HG03354 (cell line): ENCODE results near the gene IER3.

Experiments
- ATAC-seq: cut with Tn5 transposase; IDR thresholded peaks from one replicate; pipeline ENCODE4 v1.9.1; 2021; ENCODE audit warnings: mild to moderate bottlenecking; ENCODE audit not compliant: unreplicated experiment, poor library complexity, severe bottlenecking

Gene IER3

DNA sequence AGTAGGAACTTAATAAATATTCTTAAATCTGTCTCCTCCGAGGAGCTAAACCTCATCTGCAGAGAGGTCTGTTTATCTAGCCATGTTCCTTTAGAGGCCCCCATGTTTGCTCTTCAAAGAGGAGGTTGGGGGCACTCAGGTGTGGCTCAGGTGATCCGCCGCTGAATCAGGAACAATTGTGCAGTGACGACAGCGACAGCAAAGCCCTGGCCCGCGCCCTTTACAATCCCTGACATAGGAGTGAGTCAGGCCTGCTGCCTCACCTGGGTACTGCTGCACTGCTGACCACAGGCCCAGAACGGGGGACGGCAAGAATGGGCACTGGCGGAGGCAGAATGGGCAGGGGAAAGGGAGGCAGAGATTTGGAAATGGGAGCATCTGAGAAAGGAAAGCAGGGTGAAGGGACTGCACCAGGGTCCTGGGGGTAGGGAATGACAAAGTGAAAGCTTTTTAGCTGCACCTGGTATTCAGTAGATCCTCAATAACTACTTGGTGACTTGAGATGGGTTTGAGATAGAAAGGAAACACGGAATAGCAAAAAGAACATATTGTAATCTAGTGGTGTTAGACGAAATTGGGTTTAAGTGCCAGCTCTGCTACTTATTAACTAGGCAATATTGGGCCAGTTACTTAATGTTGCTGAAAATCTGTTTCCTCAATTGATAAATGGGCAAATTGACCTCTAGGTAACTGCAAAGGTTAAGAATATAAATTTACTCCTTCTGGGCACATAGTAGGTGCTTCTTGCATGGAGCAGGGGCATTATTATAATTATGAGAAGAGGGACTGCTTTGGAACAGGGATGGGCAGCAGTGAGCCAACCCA lies 5.4 kb upstream of the IER3 start:
- ATAC-seq, result no peak

GRCh38 chr6:30748851-30749540 lies 4.6 kb upstream of the IER3 start:
- no peak for ATAC-seq

GRCh38 chr6:30747902-30748769 lies 3.8 kb upstream of the IER3 start:
- ATAC-seq, result no peak

DNA sequence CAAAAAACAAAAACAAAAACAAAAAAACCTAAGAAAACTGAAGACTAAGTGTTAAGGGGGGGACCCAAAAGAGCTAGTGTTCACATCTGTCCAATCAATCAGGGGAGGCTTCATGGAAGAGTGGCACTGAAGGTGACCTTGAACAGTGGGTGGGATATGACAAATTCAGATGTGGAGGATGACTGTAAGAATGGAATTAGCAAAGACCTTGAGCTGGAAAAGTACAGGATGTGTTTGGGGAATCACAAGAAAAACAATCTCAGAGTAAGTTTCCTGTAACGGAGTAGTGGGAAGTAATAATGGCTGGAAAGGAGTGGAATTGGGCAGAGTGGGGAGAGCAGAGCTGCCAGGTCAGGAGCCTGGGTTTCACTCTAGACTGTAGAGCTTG lies 2.9 kb upstream of the IER3 start:
- ATAC-seq, result no peak

- peak; percentile 17 for ATAC-seq
Observed at GRCh38 chr6:30743099-30744053, 971 bp downstream of the IER3 start.

- ATAC-seq, result peak; percentile 67
Observed at GRCh38 chr6:30742316-30743098, 1.8 kb downstream of the IER3 start, which contains the start of gene FLOT1. Gene FLOT1, minus strand, starts transcription at chr6:30742687. Its CDS starts 498 bp downstream, at chr6:30742189.

DNA sequence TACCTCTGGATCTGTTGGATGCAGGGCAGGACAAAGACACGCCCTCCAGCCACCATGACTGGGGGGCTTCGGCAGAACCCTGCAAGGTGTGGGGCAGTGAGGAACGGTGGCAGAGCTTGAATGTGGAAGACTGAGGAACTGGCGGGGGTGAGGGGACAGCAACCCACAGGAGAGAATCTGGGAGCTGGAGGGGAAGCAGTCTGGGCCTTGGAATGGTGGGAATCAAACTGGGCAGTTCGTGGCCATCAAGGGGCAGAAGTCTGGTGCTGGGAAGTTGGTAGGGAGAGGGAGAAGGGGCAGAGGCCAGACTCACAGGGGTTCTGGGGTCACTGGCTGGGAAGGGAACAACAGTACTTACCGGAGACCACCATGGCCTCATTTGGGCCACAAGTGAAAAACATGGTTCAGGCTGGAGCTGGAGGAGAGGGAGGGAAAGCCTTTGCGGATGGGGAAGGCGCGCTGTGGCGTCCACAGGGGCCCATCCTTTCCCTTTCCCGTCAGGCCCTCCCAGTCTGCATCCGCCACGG lies 2.5 kb downstream of the IER3 start:
- no peak for ATAC-seq

- ATAC-seq, result no peak
Observed at GRCh38 chr6:30741063-30741779, 3.1 kb downstream of the IER3 start.

DNA sequence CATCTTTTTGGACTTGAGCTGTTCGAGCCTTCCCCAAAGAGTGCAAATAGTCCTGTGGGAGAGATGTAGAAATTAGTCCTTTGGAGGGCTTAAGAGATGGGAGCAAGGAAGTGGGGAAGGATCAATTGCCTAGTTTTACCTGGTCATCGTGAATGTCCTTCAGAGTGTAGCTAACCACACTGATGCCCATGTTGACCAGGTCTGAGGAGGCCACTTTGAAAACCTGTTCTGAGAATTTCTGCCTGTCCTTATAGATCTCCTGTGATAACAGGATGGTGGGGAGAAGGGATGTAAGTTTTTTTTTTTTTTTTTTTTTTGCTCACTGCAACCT lies 3.8 kb downstream of the IER3 start:
- ATAC-seq, result no peak

DNA sequence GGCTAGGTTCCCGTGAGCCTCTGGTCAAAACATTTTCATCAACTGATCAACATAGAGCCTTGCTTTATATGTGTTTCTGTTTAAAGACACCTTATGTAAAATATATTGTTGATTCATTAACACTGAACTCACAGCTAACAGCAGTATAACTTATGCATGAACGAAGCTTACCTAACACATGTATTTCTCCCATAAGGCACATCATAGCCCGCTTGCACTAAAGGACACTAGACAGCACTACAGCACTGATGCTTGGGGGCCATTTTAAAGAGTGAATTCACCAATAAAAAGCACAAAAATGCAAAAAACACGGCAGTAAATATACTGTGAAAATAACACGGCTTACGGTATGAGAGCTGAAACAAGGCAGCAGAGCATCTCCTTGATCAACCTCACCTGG lies 5.8 kb downstream of the IER3 start:
- no peak for ATAC-seq

DNA sequence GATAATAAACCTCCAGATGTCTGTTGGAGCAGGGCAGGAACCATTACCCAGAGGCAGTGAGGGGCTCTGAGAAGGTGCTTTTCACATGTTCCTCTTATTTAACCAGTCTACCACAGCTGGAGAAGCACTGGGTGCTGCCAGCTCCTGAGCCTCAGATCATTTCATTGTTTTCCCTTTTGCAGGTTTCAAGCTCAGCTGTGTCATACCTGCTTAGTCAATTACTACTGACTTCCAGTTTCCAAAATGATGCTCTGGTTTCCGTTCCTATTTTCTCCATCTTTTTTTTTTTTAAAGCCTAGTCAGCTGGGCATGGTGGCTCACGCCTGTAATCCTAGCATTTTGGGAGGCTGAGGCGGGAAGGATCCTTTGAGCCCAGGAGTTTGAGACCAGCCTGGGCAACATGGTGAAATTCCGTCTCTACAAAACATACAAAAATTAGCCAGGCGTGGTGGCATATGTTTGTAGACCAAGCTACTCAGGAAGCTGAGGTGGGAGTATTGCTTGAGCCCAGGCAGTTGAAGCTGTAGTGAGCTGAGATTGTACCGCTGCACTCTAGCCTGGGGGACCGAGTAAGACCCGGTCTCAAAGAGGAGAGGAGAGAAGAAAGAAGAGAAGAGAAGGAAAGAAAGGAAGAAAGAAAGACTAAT lies 8.6 kb downstream of the IER3 start:
- ATAC-seq, result no peak

DNA sequence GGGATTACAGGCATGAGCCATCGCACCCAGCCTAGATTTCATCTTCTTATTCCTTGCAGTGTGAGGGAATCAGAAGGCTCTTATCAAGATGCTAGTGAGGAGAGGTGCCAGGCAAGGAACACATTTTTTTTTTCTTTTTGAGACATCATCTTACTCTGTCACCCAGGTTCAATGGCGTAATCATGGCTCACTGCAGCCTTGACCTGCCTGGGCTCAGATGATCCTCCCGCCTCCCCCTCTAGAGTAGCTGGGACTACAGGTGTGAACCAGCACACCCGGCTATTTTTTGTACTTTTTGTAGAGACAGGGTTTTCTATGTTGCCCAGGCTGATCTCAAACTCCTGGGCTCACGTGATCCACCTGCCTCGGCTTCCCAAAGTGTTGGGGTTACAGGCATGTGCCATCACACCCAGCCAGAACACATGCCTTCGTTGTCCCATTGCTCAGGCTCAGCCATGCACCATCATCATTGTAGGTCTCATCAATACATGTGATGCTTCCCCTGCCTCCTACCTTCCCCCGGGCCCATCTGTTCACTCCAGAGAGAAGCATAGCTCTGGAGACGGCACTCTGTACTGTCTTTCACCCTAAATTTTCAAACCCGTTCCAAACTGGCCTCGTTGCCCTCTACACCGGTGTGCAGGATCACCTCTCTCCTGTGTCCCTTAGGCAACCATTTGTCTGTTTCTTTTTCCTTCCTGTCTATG lies 12.0 kb downstream of the IER3 start:
- no peak for ATAC-seq

GRCh38 chr6:30730601-30731435 lies 13.5 kb downstream of the IER3 start:
- ATAC-seq, result peak; percentile 77

DNA sequence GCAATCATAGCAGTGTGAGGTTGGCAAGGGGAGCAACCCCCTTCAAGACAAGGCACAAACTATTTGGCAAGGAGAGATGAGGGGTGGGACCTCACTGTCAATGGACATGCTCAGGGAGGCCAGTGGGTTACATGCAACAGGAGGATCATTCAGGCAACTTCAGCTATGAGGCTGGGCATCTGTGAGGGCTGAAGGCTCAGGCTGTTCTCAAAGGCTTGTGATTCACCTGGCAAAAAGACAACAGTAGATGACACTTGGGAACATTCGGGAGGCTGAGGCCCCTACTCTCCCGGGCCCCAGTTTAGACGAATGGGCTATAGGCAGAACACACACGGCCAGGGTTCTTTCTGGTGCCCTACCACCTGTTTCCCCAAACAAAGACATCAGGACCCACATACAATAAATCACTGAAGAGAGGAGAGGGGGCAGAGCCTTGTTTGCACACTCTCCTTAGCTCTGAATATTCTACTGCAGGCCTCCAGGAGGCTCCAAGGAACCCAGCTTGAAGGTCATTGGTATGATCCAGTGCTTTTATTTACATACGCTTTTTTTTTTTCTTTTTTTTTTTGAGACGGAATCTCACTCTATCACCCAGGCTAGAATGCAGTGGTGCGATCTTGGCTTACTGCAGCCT lies 16.3 kb downstream of the IER3 start:
- no peak for ATAC-seq
